ENCODE results near the gene SPIRE2.

SPIRE2 gene

GRCh38 chr16:89837014-89837546 lies 8.8 kb downstream of the SPIRE2 start:
- DNase-seq: no peak

- no peak for DNase-seq
These were observed 13.0 kb downstream of the SPIRE2 start for GRCh38 chr16:89841275-89841674.

- DNase-seq: no peak
These were observed 14.5 kb downstream of the SPIRE2 start for GRCh38 chr16:89842471-89843408.

GRCh38 chr16:89843409-89844350 lies 15.4 kb downstream of the SPIRE2 start:
- no peak for DNase-seq

- DNase-seq: no peak
These were observed 16.6 kb downstream of the SPIRE2 start for GRCh38 chr16:89844739-89845339.

GRCh38 chr16:89845417-89845816 lies 17.1 kb downstream of the SPIRE2 start:
- DNase-seq: no peak

GRCh38 chr16:89847051-89847939 lies 19.0 kb downstream of the SPIRE2 start:
- peak; percentile 73 for DNase-seq

- DNase-seq: no peak
These were observed 19.6 kb downstream of the SPIRE2 start for GRCh38 chr16:89847940-89848297.

GRCh38 chr16:89848974-89849373 lies 20.7 kb downstream of the SPIRE2 start:
- DNase-seq: no peak

- DNase-seq: no peak
These were observed 25.2 kb downstream of the SPIRE2 start for GRCh38 chr16:89853306-89853993.

GRCh38 chr16:89855301-89855945 lies 27.1 kb downstream of the SPIRE2 start:
- DNase-seq: no peak

GRCh38 chr16:89855986-89856385 lies 27.7 kb downstream of the SPIRE2 start:
- DNase-seq: no peak

GRCh38 chr16:89858973-89859614 lies 30.8 kb downstream of the SPIRE2 start:
- no peak for DNase-seq

GRCh38 chr16:89859615-89860007 lies 31.3 kb downstream of the SPIRE2 start:
- no peak for DNase-seq

- peak; percentile 19 for DNase-seq
These were observed 32.6 kb downstream of the SPIRE2 start for GRCh38 chr16:89860747-89861304.

- DNase-seq: no peak
These were observed 33.4 kb downstream of the SPIRE2 start for GRCh38 chr16:89861648-89862047.

GRCh38 chr16:89862732-89863131 lies 34.5 kb downstream of the SPIRE2 start:
- DNase-seq: no peak

- DNase-seq: no peak
These were observed 35.7 kb downstream of the SPIRE2 start for GRCh38 chr16:89863741-89864526.

- DNase-seq: no peak
These were observed 36.2 kb downstream of the SPIRE2 start for GRCh38 chr16:89864527-89864820.

Data from SHP77 treated with DMSO at 0.1 percent for 48 hours (cell line).